Stimulated activated CD4-positive, alpha-beta T cell treated with anti-CD3 and anti-CD28 coated beads, Interleukin-1b, Interleukin-23, amount 100 ng/mL, for 48 hours (primary cell): Measurements from ENCODE around the gene ROS1.

Experiments used
- DNase-seq: peaks from one replicate; pipeline ENCODE4 v3.0.0-alpha.2; 2020

The ROS1 gene

DNA sequence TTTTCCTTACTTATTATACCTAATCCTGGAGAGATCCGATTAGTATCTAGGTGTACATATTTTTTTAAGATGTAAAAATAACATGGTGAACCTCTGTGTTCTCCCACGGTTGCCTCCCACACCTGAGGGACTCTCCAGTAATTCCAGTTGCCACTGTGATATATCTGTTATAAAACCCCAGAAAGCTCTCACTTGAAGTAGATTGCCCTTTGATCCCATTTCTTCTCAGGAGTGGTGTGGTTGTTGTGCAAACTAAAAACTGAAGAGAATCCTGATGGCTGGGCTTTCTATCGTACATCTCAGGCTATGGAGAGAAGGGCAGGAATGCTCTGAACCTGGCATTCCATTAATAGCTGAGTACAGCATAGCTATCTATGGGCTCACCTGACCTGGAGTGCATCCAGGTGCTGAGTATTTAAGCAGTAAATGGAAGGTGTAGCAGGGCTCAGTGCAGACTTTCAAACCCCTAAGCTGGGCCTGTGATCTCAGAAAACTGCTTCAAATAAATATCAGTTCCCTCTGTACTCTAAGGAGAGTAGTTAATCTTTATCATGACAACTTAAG lies 119.4 kb downstream of the ROS1 start:
- DNase-seq = no peak

DNA sequence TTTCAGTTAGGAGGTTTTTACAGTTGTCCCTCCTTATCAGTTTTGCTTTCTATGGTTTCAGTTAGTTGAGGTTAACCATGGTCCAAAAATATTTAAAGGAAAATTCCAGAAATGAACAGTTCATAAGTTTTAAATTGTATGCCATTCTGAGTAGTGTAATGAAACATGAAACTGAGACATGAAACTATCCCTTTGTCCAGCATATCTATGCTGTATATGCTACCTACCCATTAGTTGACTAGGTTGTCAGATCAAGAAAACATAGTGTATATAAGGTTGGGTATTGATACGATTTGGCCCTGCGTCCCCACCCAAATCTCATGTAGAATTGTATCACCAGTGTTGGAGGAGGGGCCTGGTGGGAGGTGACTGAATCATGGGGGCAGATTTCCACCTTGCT lies 121.3 kb downstream of the ROS1 start:
- no peak for DNase-seq

DNA sequence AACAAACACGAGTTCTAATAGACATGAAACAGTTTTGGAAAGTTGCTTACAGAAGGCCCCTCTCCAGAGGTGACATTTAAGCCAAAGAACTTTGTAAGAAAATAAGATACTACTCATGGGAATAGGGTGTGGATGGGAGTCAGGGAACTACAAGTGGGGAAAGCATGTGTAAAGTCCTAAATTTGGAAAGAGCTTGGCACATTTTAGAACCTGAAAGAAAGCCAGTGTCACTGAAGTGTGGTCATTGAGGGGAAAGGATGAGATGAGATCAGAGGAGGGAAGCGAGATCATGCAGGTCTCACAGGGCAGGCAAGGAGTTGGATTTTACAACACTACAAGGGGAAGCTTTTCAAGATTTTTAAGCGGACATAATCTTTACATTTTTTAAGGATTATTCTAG lies 122.4 kb downstream of the ROS1 start:
- DNase-seq = no peak

DNA sequence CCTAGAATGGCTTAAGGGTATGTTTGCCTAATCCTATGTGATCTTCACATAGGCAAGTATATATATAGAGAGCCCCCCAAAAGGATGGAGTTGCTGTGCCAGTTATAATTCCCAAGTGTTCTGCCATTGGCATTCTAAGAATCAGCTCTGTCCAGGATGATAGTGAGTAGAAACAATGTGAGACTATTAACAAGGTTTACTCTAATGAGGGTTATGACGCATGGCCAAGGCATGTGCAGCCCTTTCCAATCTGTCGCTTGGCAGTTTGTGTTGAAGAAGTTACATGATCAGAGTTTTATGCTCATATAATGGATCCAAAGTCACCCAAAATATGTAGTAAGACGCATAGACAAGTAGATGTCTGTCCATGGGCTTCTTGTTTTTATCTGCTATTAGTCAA lies 126.8 kb downstream of the ROS1 start:
- no peak for DNase-seq

DNA sequence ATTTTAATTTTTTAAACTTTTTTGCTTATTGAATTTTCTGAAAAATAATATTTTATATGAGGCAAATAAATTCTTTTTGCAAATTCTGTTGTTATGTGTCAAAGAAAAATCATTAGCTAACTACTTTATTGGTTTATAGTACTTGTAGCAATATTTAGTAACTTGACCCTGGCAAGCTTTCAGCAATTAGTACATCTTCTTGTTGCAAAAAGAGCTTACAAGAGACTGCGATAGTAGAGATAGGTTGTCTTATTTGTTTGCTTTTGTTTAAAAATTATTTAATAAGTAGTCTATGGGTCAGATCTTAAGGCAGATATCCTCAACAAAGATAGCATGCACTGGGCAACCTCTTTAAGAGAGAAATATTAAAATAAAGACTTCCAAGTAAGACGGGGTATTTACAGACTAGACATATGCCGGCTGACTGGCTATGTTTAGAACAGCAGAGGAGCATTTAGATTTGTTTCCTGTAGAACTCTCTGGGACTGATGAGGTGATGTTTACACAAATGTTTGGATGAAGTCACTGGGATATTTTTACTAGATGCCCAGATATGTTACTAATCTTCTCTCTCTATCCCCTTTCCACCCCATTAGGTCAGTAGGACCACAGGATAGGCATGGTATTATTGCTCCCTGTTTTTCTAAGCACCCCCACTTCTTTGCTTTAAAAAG lies 135.4 kb downstream of the ROS1 start:
- no peak for DNase-seq

DNA sequence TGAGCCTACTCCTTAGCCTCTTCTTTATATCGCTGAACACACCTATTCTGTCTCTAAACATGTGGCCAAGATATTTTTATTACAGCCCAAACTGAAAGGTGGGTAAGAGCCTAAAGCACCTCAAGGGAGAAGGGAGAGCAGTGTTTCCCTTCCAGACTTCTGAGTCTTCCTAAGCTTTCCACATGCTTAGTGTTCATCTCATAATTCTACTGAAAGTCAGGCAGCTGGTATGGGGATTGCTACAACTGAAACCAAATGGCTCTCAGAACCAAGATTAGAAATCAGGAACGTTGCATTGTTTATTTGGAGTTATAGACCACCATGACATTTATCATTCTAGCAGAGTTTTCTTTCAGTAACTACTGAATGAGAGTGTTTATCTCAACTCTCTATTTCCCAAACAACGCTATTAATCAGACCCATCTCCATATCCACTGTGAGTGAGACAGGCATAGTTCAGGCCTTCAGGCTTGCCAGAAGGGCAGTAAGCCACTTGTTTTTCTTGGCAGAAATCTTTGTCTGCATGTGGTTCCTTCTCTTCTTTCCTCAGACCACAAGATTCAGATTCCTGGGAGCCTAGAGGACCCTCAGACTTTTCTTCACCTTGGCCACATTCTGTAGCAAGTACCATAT lies 137.5 kb downstream of the ROS1 start:
- no peak for DNase-seq

DNA sequence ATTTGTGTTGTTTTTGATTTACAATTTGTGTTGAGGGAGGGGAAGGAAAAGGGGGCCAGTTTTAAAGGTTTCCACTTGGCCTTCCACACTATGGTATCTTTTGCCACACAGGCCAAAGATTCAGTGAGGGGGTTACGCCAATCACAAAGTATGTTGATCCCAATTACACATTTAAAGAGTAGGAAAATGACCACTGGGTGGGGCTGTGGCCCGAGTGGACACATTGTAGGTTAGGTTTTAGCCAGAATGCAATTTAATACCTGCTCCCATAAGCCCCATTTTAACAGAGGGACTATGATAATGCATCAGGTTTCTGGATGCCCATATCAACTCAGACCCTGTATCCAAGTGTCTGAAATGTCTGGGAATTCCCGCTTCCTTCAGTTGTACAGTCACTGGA lies 144.8 kb downstream of the ROS1 start:
- no peak for DNase-seq

DNA sequence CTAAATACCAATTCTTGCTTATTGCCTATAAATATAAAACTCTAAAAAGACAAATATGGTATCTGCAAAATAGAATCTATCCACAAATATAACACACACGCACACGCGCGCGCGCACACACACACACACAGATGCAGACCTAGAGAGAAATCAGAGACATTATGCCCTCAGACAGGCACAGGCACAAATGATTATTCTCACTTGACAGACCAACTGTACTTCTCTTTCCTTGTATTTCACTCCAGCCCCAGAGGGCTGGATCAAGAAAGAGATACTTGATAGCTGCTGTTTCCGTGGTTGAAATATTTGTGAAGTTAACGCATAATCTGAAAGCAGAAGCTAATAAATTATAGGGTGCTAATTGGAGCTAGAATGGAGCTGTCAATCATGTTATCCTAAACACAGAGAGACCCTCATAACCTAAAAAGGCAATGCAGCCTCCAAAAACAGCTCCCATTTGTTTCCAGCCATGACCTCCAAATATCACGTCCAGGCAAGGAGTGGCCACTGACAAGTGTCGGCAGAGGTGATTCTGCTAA lies 148.9 kb downstream of the ROS1 start:
- no peak for DNase-seq

DNA sequence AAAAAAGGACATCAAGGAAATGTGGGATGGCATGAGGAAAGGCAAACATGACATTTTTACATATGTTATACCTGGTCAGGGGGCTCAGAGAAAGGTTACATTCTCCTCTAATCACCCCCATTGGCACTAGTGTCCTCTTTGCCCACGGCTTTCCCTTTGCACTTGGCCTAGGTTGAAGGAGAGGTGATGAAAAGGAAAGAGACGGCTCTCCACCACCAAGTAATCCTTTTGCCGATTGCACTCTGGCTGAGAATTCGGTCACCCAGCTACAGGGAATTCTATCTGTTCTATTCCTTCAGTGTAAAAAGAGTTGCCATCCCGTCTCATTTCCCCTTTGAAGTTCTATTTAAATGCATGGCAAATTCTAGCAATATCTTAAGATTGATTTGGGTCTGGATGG lies 150.0 kb downstream of the ROS1 start:
- no peak for DNase-seq

DNA sequence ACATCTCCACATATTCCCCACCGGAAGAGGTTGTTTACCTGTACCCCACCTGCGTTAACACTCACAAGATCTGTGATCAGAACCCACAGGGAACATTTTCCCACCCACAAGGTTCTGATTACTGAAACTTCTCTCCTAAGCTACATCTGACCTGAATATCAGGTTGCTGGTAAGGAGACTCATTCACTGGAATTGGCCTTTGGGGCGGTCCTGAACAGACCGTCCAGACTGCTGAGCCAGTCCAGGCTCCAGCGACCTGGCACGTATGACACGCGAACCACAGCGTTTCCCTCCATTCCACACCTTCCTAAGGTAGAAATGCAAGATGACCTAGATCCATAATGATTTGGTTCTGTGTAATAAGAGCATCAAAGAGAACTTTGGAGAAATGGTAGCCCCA lies 150.5 kb downstream of the ROS1 start:
- no peak for DNase-seq

DNA sequence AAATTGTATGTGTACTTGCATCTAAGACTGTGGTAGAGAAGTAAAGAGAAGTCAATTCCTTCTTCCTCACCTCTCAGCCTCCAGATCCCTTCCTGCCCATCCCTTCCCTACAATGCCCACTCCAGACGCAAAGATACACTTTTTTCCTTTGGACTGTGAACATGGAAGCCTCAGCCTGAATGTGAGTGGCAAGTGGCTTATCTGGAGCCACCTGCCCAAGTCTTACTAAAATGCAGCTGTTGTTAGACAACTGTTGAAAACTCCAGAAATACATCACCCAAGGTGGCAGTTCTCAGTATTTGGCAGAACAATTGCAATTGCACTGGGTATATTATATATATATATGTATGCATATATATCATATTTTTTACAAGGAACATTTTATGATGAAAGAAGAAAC lies 152.9 kb downstream of the ROS1 start:
- DNase-seq = no peak

DNA sequence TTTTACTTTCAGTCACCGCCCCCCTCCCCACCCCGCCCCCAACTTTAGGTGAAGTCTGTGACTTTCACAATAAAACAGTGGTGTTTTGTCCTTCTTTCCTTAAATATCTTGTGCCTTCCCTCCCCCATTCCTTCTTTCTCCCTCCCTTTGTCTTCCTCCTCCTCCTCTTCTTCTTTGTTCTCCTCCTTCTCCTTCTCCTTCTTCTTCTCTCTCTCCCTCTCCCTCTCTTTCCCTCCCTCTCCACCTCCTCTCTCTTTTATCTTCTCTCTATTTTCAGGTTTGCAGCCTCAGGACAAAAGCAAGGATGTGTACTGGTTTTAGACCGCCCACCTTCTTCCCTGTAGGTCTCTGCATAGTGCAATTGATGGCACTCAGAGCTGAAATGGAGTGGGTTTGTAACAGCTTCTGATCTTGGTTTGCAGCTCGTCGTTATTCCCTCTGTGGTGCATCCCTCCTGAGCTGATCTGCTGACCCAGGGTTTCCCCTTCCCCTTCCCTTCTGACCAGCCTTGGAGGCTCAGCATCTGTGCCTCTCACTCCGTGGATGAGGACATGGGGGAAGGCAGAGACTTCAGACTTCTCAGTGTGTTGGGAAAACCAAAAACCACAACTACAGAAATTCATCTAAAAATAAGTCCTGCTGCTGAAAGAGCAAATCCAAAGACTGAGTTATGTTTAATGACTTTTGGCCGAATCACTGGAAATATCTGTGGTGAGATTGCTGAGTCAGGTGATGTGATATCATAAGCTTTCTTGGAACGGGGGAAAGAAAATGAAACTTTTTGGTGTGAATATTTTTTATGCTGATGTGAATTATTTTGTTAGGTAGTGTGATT lies 153.5 kb downstream of the ROS1 start:
- no peak for DNase-seq

DNA sequence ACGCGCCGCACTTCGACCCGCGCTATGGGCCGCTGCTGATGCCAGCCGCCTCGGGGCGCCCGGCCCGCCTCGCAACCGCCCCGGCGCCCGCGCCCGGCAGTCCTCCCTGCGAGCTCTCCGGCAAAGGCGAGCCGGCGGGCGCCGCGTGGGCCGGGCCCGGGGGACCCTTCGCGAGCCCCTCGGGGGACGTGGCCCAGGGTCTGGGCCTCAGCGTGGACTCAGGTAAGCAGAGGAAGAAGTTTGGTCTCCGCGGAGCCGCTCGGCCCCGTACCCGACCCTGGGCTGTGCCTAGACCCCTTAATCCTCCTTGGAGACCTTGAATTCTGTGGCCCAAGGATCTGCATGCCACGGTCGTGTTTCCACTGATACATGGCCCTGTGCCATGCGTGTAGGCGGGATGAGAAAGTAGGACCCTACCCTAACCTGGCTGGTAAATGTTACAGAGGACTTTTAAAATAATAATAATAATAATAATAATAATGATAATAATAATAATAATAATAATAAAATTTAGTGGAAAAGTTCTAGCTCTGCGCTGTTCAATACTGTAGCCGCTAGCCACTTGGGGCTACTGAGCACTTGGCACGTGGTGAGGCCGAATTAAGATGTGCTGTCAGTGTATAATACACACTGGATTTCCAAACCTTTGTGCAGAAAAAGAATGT lies 154.8 kb downstream of the ROS1 start:
- no peak for DNase-seq

DNA sequence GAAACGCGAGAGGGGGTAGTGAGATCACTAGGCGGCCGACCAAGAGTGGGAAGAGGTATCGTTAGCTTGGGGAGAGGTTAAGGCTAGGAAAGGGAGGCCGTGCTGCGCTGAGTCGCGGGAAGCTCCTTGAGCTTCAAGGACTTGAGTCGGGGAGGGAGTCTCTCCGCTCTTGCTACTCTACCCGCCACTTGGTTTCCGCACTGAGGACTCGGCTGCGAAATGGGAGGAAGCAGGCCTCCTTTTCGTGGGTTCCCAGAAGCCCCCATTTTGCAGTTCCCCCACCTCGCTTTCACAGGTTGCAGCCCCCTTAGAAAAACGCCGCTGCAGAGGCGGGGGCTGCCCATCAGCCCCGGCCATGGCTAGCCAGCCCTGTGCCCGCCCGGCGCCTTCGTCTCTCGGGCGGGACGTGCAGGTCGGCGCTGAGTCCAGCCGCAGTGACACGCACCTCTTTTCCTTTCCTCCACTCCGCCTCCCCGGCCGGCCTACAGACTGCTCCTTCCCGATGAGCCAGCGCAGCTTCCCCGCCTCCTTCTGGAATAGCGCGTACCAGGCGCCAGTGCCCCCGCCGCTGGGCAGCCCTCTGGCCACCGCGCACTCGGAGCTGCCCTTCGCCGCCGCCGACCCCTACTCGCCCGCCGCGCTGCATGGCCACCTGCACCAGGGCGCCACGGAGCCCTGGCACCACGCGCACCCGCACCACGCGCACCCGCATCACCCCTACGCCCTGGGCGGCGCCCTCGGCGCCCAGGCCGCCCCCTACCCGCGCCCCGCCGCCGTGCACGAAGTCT lies 155.5 kb downstream of the ROS1 start:
- DNase-seq = no peak

DNA sequence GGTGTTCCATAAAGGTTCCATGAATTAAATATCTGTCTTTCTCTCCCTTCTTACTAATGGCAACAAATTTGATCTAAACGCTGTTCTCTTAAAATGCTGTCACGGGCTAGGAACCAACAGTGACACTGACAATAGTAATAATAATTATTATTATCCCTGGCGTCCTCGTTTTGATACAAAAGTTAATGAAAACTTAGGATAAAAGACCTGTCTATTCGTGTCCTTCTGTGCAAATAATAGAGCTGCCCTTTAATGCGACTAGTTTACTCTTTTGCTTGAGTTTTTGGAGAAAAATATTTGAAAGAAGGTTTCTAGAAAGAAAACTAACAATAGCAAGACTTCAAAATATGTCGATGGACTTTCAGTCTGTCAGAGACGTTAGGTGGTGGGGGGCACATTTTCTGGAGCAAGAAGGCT lies 156.1 kb downstream of the ROS1 start:
- DNase-seq = no peak

DNA sequence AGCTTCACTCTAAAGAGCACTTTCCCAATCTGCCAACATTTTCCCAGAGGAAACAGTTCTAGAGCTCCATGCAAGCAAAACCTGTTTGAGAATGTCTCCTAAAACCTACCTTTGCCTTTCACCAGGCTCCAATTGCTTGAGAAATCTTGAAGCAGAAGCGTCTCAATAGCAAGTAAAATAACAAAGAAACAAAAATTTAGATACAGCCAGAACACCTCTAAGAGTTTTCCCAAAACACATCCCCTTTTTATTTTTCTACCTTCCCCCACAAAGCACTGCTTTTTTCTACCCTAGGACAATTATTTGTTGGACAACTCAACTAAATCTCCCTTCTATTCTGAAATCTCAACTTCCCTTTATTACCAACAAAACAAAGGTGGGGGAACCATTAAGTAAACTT lies 156.8 kb downstream of the ROS1 start:
- DNase-seq = no peak

DNA sequence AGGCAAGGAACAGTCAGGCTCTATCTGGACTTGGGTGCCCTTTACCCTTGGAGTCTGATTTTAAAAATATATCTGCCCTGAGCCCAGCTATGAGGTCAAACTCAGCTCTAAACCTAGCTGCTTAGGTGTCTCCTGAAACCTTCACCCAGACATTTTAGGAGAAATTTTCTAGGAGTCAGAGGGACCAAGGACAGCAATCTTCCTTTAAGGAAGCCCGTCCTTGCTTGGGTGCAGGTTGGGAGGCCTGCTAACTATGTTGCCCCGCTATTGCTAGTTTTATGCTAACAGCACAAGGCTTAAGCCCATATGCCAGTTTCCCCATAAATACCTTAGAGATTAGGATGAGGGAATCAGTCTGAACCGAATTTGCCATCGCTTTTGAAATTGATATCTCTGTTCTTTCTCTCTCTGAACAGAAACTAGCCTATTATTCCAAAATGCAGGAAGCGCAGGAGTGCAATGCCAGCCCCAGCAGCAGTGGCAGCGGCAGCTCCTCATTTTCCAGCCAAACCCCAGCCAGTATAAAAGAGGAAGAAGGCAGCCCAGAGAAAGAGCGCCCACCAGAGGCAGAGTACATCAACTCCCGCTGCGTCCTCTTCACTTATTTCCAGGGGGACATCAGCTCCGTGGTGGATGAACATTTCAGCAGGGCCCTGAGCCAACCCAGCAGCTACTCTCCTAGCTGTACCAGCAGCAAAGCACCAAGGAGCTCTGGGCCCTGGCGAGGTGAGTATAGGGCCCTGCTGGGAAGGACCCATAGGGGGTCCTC lies 157.8 kb downstream of the ROS1 start:
- no peak for DNase-seq

DNA sequence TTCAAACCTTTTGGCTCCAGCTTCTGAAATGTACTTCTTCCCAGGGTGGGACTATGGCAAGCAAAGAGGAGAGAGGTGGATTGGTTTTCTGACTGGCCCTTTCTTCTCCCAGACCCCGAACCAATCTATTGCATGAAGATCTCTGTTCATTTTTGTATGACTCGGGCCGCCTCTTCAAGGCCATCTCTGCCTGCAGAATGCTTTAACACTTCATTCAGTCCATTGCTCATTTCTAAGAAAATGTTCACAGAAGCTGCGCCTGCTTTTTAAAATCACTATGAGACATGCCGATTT lies 158.7 kb downstream of the ROS1 start:
- DNase-seq = no peak

DNA sequence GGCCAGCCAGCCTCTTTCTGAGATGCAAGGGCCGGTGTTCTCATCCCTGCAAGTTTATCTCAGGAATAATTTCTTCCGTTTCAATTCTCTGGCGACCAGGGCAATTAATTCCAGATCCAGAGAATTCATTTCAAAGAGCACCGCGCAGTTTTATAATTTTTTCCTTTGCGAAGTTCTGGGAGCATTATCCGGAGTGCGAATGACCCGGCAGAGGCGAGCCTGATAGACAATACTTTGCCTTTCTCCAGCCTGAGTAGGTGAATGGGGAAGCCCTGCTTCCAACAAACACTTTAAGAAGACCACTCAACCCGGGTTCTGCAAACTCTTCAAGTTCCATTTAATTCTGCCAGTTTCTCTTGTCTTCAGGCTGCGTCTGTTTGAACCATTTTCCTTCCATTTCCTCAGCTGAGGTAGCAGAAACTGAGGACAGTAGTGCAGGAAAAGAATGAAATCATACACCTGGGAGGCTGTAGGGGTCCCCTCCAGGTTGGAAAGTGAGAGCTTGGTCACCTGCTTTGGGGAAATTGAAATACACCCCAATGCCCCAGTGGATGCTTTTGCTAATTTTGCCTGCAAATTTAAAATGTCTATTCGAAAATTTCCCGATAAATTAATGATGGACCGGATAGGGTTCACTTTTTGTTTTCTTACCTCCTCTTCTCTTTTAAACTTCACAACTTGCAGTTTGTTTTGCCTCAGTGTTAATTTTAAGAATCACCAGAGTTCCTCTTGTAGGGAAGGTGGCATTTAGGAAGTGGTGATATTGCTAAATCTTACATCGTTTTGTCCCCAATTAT lies 159.3 kb downstream of the ROS1 start:
- no peak for DNase-seq

DNA sequence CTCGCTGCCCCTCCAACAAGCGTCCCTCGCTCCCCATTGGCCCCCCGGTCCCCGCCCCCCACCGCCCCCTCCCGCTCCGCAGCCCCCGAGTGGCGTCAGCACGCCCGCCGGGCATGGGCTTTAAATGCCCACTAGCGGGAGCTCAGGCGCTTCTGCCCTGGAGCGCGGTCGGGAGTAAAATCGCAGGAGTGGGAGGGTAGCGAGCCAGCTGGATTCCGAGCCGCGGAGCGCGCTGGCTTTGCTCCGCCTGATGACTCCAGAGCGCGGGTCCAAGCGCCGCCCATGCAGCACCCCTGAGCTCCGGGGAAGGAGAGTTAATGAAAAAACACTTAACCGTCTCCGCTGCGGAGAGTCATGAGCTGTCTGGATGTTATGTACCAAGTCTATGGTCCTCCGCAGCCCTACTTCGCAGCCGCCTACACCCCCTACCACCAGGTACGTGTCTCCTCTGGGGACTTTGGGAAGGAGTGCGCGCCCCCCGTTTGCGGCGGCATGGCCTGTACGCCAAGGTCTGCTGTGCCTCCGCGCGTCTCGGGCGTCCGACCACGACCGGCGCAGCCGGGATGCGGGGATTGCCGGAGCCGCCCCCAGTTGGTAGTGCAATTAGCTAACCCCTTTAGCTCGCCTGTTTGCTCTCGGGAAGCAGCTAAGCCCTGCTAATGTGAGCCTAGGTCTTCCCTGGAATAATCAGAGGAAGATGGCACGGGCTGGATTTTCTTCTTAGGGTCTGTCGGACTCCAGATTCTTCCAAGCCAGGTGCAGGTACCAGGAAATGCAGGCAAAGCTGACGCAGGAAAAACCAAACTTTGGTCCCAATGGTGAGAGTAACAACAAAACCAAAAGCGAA lies 160.1 kb downstream of the ROS1 start, which contains the start of gene VGLL2:
TSS of gene VGLL2 (plus strand) at position 149 of the 847 bp plus-strand sequence. CDS start at position 355, 206 bp downstream.
- peak; percentile 6 for DNase-seq
